ENCODE data around the gene SLC25A24.
"Not testable (repeated sequence)": the region's sequence is repeated elsewhere in the genome, so short reads cannot be mapped to it uniquely, and the experiment has no call there.

Gene SLC25A24

GRCh38 chr1:108140936-108141335 is 59.2 kb downstream of the SLC25A24 start:
- in situ Hi-C loops (cut with MboI; ENCODE audit: low pct_unique_long_range_greater_than_20kb, low sequenced_read_pairs, unreplicated experiment) = no loop called here
- no peak for DNase-seq (ENCODE audit: low spot score)
- no peak for TF ChIP-seq CTCF (IDR thresholded peaks at IDR 0.05; ENCODE audit: extremely low read depth, insufficient read depth, missing control alignments)

DNA sequence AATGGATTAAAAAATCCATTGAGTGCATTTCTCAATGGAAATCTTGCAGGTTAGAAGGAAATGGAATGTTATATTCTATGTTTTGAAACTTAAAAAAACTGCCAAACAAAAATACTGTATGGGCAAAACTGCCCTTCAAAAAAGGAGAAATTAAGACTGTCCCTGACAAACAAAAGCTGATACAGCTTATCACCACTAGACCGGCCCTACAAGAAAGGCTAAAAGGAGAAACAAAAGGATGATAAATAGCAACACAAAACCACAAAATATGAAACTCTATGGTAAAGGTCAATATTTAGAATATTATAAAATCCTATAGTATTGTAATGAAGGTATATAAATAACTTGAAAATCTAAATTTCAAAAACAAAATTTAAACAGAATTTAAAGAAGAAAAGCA is 60.0 kb downstream of the SLC25A24 start:
- TF ChIP-seq CTCF (IDR thresholded peaks at IDR 0.05; ENCODE audit: extremely low read depth, insufficient read depth, missing control alignments) = no peak
- in situ Hi-C loops (cut with MboI; ENCODE audit: low pct_unique_long_range_greater_than_20kb, low sequenced_read_pairs, unreplicated experiment) = no loop called here
- no peak for DNase-seq (ENCODE audit: low spot score)

GRCh38 chr1:108139555-108139954 is 60.6 kb downstream of the SLC25A24 start:
- not testable (repeated sequence) for DNase-seq (ENCODE audit: low spot score)
- in situ Hi-C loops (cut with MboI; ENCODE audit: low pct_unique_long_range_greater_than_20kb, low sequenced_read_pairs, unreplicated experiment) = loop anchor here (10.0 kb wide), 1 partner anchor 365 kb away; no protein-coding TSS in a partner anchor

GRCh38 chr1:108133148-108133547 is 67.0 kb downstream of the SLC25A24 start:
- in situ Hi-C loops (cut with MboI; ENCODE audit: low pct_unique_long_range_greater_than_20kb, low sequenced_read_pairs, unreplicated experiment) = loop anchor here (10.0 kb wide), 1 partner anchor 358 kb away; no protein-coding TSS in a partner anchor
- not testable (repeated sequence) for DNase-seq (ENCODE audit: low spot score)

GRCh38 chr1:108132367-108132766 is 67.8 kb downstream of the SLC25A24 start:
- DNase-seq (ENCODE audit: low spot score) = not testable (repeated sequence)
- in situ Hi-C loops (cut with MboI; ENCODE audit: low pct_unique_long_range_greater_than_20kb, low sequenced_read_pairs, unreplicated experiment) = loop anchor here (10.0 kb wide), 1 partner anchor 358 kb away; no protein-coding TSS in a partner anchor

GRCh38 chr1:108131281-108131680 is 68.9 kb downstream of the SLC25A24 start:
- not testable (repeated sequence) for DNase-seq (ENCODE audit: low spot score)
- in situ Hi-C loops (cut with MboI; ENCODE audit: low pct_unique_long_range_greater_than_20kb, low sequenced_read_pairs, unreplicated experiment) = loop anchor here (10.0 kb wide), 1 partner anchor 356 kb away; no protein-coding TSS in a partner anchor

- no peak for DNase-seq (ENCODE audit: low spot score)
- in situ Hi-C loops (cut with MboI; ENCODE audit: low pct_unique_long_range_greater_than_20kb, low sequenced_read_pairs, unreplicated experiment) = loop anchor here (10.0 kb wide), 1 partner anchor 356 kb away; no protein-coding TSS in a partner anchor
- no peak for TF ChIP-seq CTCF (IDR thresholded peaks at IDR 0.05; ENCODE audit: extremely low read depth, insufficient read depth, missing control alignments)
Measured at GRCh38 chr1:108130794-108131193, 69.3 kb downstream of the SLC25A24 start.

DNA sequence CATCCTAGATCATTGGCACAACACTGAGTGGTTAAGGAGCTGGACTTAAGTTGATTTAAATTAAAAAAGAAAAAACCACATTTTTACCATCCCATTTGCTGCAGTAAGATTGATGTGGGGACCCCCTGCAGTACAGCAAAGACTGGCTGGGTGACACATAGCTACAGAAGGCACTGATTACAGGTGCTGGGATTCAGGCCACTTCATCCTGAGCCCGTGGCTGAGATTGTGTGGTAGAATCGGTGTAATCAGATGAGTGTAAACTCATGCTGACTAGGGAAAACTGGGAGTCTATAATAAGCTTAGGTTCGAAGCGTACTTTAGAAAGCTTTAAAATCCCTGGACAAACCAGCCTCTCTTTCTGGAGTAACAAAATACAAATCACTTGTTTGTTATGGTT is 70.1 kb downstream of the SLC25A24 start:
- no peak for TF ChIP-seq CTCF (IDR thresholded peaks at IDR 0.05; ENCODE audit: extremely low read depth, insufficient read depth, missing control alignments)
- in situ Hi-C loops (cut with MboI; ENCODE audit: low pct_unique_long_range_greater_than_20kb, low sequenced_read_pairs, unreplicated experiment) = loop anchor here (10.0 kb wide), 1 partner anchor 355 kb away; no protein-coding TSS in a partner anchor
- DNase-seq (ENCODE audit: low spot score) = no peak

Measured in GM13977 (cell line).